GM06990 (cell line): ENCODE results near the gene NOTO.

Experiments
- DNase-seq: peaks from one replicate; pipeline ENCODE4 v3.0.0-alpha.2; 2011; ENCODE audit not compliant: insufficient read length; ENCODE audit errors: extremely low read depth
- H3K27me3 ChIP-seq: replicated peaks from 2 replicates; pipeline ENCODE4 v1.6.0; 2011; ENCODE audit warnings: low read length; ENCODE audit not compliant: control insufficient read depth, insufficient read depth
- H3K36me3 ChIP-seq: 2 replicates; pipeline ENCODE4 v1.5.1; 2011; ENCODE audit warnings: low read length; ENCODE audit not compliant: control insufficient read depth, insufficient read depth
- H3K4me3 ChIP-seq: replicated peaks from 2 replicates; pipeline ENCODE4 v1.5.1; 2011; ENCODE audit warnings: low read depth, mild to moderate bottlenecking, control low read depth, low read length
- CTCF ChIP-seq: IDR thresholded peaks from 2 replicates; pipeline ENCODE4 v1.5.1; 2011; ENCODE audit warnings: low read length, control low read depth, mild to moderate bottlenecking, inconsistent platforms; ENCODE audit not compliant: insufficient read depth, poor library complexity, severe bottlenecking

NOTO gene

GRCh38 chr2:73255907-73256617, 53.7 kb downstream of the NOTO start:
- Histone ChIP-seq H3K27me3 (no peaks in the 10 kb centered on the region), H3K36me3 (peaks cover 35% of the 10 kb centered on the region), H3K4me3 (no peak overlapping the region)
- DNase-seq: no peak
- TF ChIP-seq CTCF: no peak

GRCh38 chr2:73256618-73256922, 54.2 kb downstream of the NOTO start:
- DNase-seq: no peak
- H3K27me3 ChIP-seq: no peaks in the 10 kb centered on the region
- H3K36me3 ChIP-seq: peaks cover 32% of the 10 kb centered on the region
- no peak overlapping the region for H3K4me3 ChIP-seq
- no peak for TF ChIP-seq CTCF

GRCh38 chr2:73257021-73257420, 54.6 kb downstream of the NOTO start:
- no peak for TF ChIP-seq CTCF
- no peak overlapping the region for H3K4me3 ChIP-seq
- H3K36me3 ChIP-seq: peaks cover 32% of the 10 kb centered on the region
- no peaks in the 10 kb centered on the region for H3K27me3 ChIP-seq
- no peak for DNase-seq

- peaks cover 31% of the 10 kb centered on the region for H3K36me3 ChIP-seq
- no peak for TF ChIP-seq CTCF
- H3K27me3 ChIP-seq: no peaks in the 10 kb centered on the region
- no peak overlapping the region for H3K4me3 ChIP-seq
- DNase-seq: no peak
Observed at GRCh38 chr2:73257425-73258125, 55.2 kb downstream of the NOTO start.

GRCh38 chr2:73258186-73258912, 56.0 kb downstream of the NOTO start:
- TF ChIP-seq CTCF: no peak
- DNase-seq: no peak
- Histone ChIP-seq H3K36me3 (peaks cover 30% of the 10 kb centered on the region), H3K27me3 (no peaks in the 10 kb centered on the region), H3K4me3 (no peak overlapping the region)
